Upper lobe of left lung (tissue), 6 donors: Measurements from ENCODE around the gene AMDHD2. TPM values are rescaled to one million over a fixed set of nuclear protein-coding genes. Genes with fewer than 3 reads are reported as not detected.

Experiments
- ATAC-seq, 2 donors: fragments of 200-7000 bp; cut with Tn5 transposase; one replicate each; pipeline ENCODE4 v1.9.1; 2022; ENCODE audit warnings: mild to moderate bottlenecking in 2 of 2, moderate library complexity in 2 of 2; ENCODE audit not compliant: low FRiP score in 2 of 2
- DNase-seq, 2 donors: peaks; one replicate each; pipeline ENCODE4 v3.0.0-alpha.2; 2019 to 2020
- H3K27ac ChIP-seq, 4 donors: fragments of 200-600 bp; sonication (generic); one replicate each; pipeline ENCODE4 v1.5.1; 2016 to 2019
- H3K27me3 ChIP-seq, 4 donors: fragments of 200-600 bp; sonication (generic); one replicate each; pipeline ENCODE4 v1.5.1; 2017 to 2019
- H3K36me3 ChIP-seq, 4 donors: fragments of 200-600 bp; sonication (generic); one replicate each; pipeline ENCODE4 v1.5.1; 2016 to 2019
- H3K4me1 ChIP-seq, 4 donors: fragments of 200-600 bp; sonication (generic); one replicate each; pipeline ENCODE4 v1.5.1; 2018 to 2019
- H3K4me3 ChIP-seq, 4 donors: fragments of 200-600 bp; sonication (generic); one replicate each; pipeline ENCODE4 v1.5.1; 2017 to 2019; ENCODE audit warnings: mild to moderate bottlenecking in 2 of 4, moderate library complexity in 1 of 4
- H3K9me3 ChIP-seq, 4 donors: fragments of 200-600 bp; sonication (generic); one replicate each; pipeline ENCODE4 v1.5.1; 2018 to 2019
- EP300 ChIP-seq, 4 donors: sonication (generic); formaldehyde crosslinking; IDR thresholded peaks; one replicate each; pipeline ENCODE4 v1.5.1; 2017; ENCODE audit warnings: antibody characterized with exemption in 4 of 4, control low read depth in 2 of 4
- POLR2A ChIP-seq, 4 donors: fragments of 450-650 bp; IDR thresholded peaks; one replicate each; pipeline ENCODE4 v1.5.1; 2016 to 2017; ENCODE audit warnings: antibody characterized with exemption in 4 of 4, mild to moderate bottlenecking in 2 of 4
- POLR2AphosphoS5 ChIP-seq, 2 donors: sonication (generic); formaldehyde crosslinking; IDR thresholded peaks; one replicate each; pipeline ENCODE4 v1.5.1; 2017; ENCODE audit warnings: antibody characterized with exemption in 2 of 2
- WGBS, 2 donors: methylation state at CpG; one replicate each; pipeline ENCODE4 v1.1.5; 2017 to 2018; 5-methylcytosine and 5-hydroxymethylcytosine counted together
- total RNA-seq, 6 donors: library from RNA; depleted of rRNA in 4 of 6; stranded (reverse); fragments of >200 nt in 4 of 6; gene quantifications; one replicate each; pipeline versions ENCODE4 v1.1.0 to v1.2.1, GENCODE V29; 2016 to 2021
- TF ChIP-seq, protein P1 (sequence below), 6 experiments: fragments of 450-650 bp in 4 of 6; fragments of 200-600 bp in 2 of 6; sonication (generic) in 2 of 6; IDR thresholded peaks; one replicate each; pipeline ENCODE4 v1.5.1; 2016 to 2019; ENCODE audit warnings: antibody characterized with exemption in 6 of 6
- donor health status: DM: no; HTN: no; CAD: no; lungs with moderate emphysema.
- donor health status: DM: no; HTN: yes; CAD: no; lungs with severe emphysema.

Gene AMDHD2
- total RNA-seq, 6 donors from 2014 or later = 33.0 to 126 (median 68.4) TPM

DNA sequence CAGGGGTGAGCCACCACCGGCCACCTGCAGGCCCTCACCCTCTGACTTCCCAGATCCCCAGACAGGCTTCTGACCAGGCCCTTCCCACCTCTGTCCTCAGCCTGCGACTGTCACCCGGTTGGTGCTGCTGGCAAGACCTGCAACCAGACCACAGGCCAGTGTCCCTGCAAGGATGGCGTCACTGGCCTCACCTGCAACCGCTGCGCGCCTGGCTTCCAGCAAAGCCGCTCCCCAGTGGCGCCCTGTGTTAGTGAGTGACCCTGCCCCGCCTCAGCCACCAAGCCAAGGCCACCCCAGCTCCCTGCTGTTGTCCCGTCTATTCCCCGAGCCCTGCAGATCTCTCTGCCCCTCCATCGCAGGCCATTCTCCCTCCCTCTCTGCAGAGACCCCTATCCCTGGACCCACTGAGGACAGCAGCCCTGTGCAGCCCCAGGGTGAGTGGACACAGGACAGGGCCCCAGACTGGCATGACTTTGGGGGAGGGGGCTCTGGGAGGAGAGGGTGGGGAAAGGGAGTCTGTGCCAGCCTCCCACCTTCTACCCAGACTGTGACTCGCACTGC is 47.2 kb upstream of the AMDHD2 start:
- TF ChIP-seq, protein P1, sequence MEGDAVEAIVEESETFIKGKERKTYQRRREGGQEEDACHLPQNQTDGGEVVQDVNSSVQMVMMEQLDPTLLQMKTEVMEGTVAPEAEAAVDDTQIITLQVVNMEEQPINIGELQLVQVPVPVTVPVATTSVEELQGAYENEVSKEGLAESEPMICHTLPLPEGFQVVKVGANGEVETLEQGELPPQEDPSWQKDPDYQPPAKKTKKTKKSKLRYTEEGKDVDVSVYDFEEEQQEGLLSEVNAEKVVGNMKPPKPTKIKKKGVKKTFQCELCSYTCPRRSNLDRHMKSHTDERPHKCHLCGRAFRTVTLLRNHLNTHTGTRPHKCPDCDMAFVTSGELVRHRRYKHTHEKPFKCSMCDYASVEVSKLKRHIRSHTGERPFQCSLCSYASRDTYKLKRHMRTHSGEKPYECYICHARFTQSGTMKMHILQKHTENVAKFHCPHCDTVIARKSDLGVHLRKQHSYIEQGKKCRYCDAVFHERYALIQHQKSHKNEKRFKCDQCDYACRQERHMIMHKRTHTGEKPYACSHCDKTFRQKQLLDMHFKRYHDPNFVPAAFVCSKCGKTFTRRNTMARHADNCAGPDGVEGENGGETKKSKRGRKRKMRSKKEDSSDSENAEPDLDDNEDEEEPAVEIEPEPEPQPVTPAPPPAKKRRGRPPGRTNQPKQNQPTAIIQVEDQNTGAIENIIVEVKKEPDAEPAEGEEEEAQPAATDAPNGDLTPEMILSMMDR (IDR thresholded peaks at IDR 0.05) = no peak
- TF ChIP-seq POLR2AphosphoS5 (IDR thresholded peaks at IDR 0.05) = no peak
- no peak for TF ChIP-seq EP300 (IDR thresholded peaks at IDR 0.05)
- no peak for TF ChIP-seq POLR2A (IDR thresholded peaks at IDR 0.05)
- Histone ChIP-seq H3K27ac (no peak overlapping the region), H3K27me3 (peaks cover 4 to 52% (median 27%) of the 10 kb centered on the region in 4 donors), H3K4me3 (peak overlapping the region in 1 of 4 donors; percentile 87), H3K4me1 (peaks cover 49 to 92% (median 62%) of the 10 kb centered on the region in 4 donors), H3K36me3 (no peaks in the 10 kb centered on the region), H3K9me3 (no peaks in the 10 kb centered on the region)
- ATAC-seq (no peak), DNase-seq (no peak)
- 60 to 89% methylated on average over 1 to 14 of the region's 14 CpGs for WGBS, 2 donors

DNA sequence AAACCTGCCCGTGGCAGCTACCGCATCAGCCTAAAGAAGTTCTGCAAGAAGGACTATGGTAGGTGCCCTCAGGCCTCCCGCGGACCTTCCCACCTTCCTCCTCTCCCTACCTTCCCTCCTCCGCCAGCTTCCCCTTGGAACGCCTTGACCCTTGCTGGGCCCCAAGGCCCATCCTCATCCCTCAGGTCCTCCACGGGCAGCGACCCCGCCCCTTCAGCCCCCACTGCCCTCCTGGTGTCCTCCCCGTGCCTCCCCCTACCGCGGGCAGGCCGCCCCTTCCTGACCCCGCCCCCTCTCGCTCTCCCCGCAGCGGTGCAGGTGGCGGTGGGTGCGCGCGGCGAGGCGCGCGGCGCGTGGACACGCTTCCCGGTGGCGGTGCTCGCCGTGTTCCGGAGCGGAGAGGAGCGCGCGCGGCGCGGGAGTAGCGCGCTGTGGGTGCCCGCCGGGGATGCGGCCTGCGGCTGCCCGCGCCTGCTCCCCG is 46.7 kb upstream of the AMDHD2 start:
- peak overlapping the region in 3 of 4 donors; percentile 82 to 98 (median 87) for H3K4me3 ChIP-seq
- no peaks in the 10 kb centered on the region for H3K9me3 ChIP-seq
- DNase-seq (peak in 1 of 2 donors; percentile 90), ATAC-seq (no peak)
- WGBS, 2 donors = 16 to 17% methylated on average over 7 to 9 of the region's 49 CpGs
- peak overlapping the region in 1 of 4 donors; percentile 91 for H3K27ac ChIP-seq
- H3K4me1 ChIP-seq = peaks cover 47 to 92% (median 60%) of the 10 kb centered on the region in 4 donors
- TF ChIP-seq POLR2AphosphoS5 (IDR thresholded peaks at IDR 0.05) (no peak), EP300 (IDR thresholded peaks at IDR 0.05) (no peak), POLR2A (IDR thresholded peaks at IDR 0.05) (no peak)
- peaks cover 4 to 47% (median 24%) of the 10 kb centered on the region in 4 donors for H3K27me3 ChIP-seq
- H3K36me3 ChIP-seq = no peaks in the 10 kb centered on the region

DNA sequence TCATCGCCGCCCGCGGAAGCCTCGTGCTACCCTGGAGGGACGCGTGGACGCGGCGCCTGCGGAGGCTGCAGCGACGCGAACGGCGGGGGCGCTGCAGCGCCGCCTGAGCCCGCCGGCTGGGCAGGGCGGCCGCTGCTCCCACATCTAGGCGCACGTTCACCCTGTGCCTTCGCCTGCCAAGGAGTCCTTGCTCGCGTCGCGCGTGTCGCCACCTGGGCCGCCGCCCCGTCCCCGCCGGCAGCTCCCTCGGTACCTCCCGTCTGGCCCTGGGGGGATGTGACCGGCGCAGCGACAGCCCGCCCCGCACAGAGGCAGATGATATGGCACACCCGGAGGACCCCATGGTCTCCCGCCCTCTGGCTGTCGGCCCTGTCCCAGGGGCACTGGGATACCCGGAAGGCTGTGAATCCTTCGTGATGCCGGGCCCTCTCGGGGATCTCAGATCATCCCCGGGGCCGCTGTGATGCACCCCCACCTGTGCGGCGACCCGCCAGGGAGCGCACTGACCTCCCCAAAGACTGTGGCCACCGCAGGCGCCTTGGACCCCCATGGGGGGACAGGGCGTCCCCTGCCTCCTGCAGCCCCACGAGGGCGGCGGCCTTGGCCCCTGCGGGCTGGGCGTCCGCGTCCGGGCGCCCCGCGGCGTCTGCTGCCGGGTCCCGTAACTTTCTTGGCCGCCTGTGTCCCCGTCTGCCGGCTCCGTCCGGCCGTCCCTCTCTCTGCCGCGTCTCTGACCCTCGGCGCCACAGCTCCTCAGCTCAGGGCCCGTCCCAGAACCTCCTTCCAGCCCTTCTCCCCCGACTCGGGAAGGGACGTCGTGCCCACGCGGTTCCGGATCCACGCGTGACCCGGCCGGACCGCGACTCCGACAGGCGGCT is 45.9 kb upstream of the AMDHD2 start:
- peak overlapping the region; percentile 89 to 93 (median 90) for H3K27ac ChIP-seq
- no peaks in the 10 kb centered on the region for H3K9me3 ChIP-seq
- peaks cover 39 to 85% (median 53%) of the 10 kb centered on the region in 4 donors for H3K4me1 ChIP-seq
- H3K4me3 ChIP-seq = peak overlapping the region; percentile 54 to 98 (median 84)
- no peaks in the 10 kb centered on the region for H3K36me3 ChIP-seq
- peaks cover 4 to 39% (median 22%) of the 10 kb centered on the region in 4 donors for H3K27me3 ChIP-seq
- peak; percentile 39 to 77 for ATAC-seq
- WGBS, 2 donors = 0 to 1% methylated on average over 4 to 71 of the region's 100 CpGs
- TF ChIP-seq POLR2A (IDR thresholded peaks at IDR 0.05) = no peak
- TF ChIP-seq, protein P1 (IDR thresholded peaks at IDR 0.05) = peak; percentile 22 to 66 (median 52)
- peak in 1 of 2 donors; percentile 92 for DNase-seq

DNA sequence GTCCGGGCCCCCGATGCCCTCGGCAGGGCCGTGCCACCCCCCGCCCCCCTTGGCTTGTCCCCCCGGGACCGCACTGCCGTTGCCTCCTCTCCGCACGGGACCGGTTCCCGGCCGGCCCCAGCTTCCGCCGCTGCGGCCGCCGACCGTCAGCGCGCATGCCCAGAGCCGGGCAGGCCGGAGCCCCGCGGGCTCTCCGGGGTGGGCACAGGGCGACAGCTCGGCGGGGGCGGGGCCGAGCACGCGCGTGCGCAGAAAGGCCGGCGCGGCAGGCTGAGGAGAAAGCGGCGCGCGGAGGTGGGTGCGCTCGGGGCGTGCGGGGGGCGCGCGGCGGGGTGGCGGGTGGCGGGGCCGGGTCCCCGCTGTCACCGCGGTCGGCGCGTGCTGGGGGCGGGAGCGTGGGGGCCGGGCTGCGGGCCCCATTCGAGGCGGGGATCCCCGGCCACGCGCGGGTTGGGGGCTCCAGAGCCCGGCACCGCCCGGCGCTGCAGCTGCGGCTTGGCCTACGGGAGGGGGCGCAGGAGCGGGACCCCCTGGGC is 45.2 kb upstream of the AMDHD2 start, which contains the start of gene TBC1D24:
Gene TBC1D24, plus strand, starts transcription at position 251 of the 536 bp plus-strand sequence. CDS start 21,022 bp downstream, outside the sequence.
- no peaks in the 10 kb centered on the region for H3K36me3 ChIP-seq
- WGBS, 2 donors = 0% methylated on average over 3 to 10 of the region's 77 CpGs
- H3K27ac ChIP-seq = peak within 1 kb of the TSS; percentile 89 to 93 (median 90)
- H3K4me1 ChIP-seq = peaks cover 39 to 80% (median 50%) of the 10 kb centered on the region in 4 donors
- TF ChIP-seq EP300 (IDR thresholded peaks at IDR 0.05) (no peak), POLR2AphosphoS5 (IDR thresholded peaks at IDR 0.05) (peak; percentile 49 to 73), POLR2A (IDR thresholded peaks at IDR 0.05) (peak in 2 of 4 donors; percentile 35 to 82)
- peak within 1 kb of the TSS; percentile 71 to 98 (median 84) for H3K4me3 ChIP-seq
- DNase-seq (peak; percentile 89 to 98), ATAC-seq (peak; percentile 84 to 94)
- H3K9me3 ChIP-seq = no peaks in the 10 kb centered on the region
- H3K27me3 ChIP-seq = peaks cover 4 to 32% (median 19%) of the 10 kb centered on the region in 4 donors

DNA sequence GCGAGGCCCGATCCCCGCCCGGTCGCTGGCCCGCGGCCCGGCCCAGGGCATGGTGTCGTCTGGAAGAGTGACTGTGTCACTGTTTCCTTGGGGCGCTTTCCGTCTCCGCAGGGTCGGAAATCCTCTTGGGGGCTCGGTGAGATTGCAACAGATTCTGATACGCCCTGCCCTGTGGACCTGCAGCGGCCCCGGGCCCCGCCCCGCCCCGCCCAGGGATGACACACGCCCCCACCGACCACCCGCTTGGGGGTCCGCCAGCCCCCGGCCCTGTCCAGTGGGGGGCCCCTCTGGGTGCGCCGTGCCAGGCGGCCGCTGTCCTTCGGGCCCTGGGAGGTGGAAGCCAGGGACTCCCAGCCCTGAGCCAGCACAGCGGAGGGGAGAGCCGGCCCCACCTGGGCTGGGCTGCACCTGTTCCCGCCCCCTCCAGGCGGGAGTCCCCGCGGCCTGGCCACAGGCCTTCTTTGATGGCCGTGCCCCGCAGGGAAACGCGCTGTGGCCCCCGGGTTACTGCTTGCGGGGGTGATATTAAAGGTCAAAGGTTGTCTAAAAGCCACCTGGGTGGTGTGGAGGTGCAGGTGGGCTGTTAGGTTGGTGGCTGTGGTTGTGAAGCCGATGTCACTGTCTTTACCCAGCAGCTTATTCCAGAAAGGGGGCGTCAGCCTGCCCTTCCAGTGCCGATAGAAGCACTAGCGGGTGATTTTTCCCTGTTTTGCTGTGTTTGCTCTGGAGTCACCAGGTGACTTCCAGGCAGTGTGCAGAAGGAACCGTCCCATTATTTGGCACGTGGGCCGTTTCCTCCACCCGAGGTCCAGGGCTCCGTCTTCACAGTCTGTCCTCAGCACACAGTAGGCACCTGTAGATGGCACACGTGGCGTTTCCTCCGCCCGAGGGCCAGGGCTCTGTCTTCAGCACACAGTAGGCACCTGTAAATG is 44.5 kb upstream of the AMDHD2 start:
- H3K36me3 ChIP-seq = no peaks in the 10 kb centered on the region
- 16 to 68% methylated on average over 9 to 42 of the region's 55 CpGs for WGBS, 2 donors
- peak overlapping the region; percentile 71 to 98 (median 84) for H3K4me3 ChIP-seq
- no peaks in the 10 kb centered on the region for H3K9me3 ChIP-seq
- peak overlapping the region; percentile 62 to 93 (median 78) for H3K27ac ChIP-seq
- DNase-seq = peak in 1 of 2 donors; percentile 89
- peaks cover 4 to 26% (median 19%) of the 10 kb centered on the region in 4 donors for H3K27me3 ChIP-seq
- no peak for ATAC-seq
- no peak for TF ChIP-seq EP300 (IDR thresholded peaks at IDR 0.05)
- no peak for TF ChIP-seq POLR2A (IDR thresholded peaks at IDR 0.05)
- TF ChIP-seq POLR2AphosphoS5 (IDR thresholded peaks at IDR 0.05) = no peak
- TF ChIP-seq, protein P1 (IDR thresholded peaks at IDR 0.05) = no peak
- H3K4me1 ChIP-seq = peaks cover 39 to 74% (median 50%) of the 10 kb centered on the region in 4 donors
